Thoracic aorta (tissue), 2 donors: ENCODE results near the gene SCUBE2. TPM values are rescaled to one million over a fixed set of nuclear protein-coding genes. Genes with fewer than 3 reads are reported as not detected.
"Not testable (repeated sequence)": the region's sequence is repeated elsewhere in the genome, so short reads cannot be mapped to it uniquely, and the experiment has no call there.

Experiments used
- ATAC-seq: fragments of 150-250 bp; one replicate; pipeline ENCODE4 v1.8.0; 2017; ENCODE audit warnings: low read depth; ENCODE audit not compliant: insufficient number of reproducible peaks, low FRiP score
- DNase-seq: peaks from one replicate; pipeline ENCODE4 v3.0.0-alpha.2; 2020; ENCODE audit warnings: low spot score
- H3K27ac ChIP-seq, 2 donors: fragments of 200-600 bp; sonication (generic); 1 replicate in 1 of 2; 2 replicates in 1 of 2; pipeline ENCODE4 v1.5.1; 2016; ENCODE audit warnings: mild to moderate bottlenecking in 2 of 2, moderate library complexity in 2 of 2
- H3K27me3 ChIP-seq: fragments of 200-600 bp; sonication (generic); replicated peaks from 2 replicates; pipeline ENCODE4 v1.6.0; 2016; ENCODE audit warnings: mild to moderate bottlenecking; ENCODE audit not compliant: insufficient read depth
- H3K36me3 ChIP-seq: fragments of 200-600 bp; sonication (generic); one replicate; pipeline ENCODE4 v1.5.1; 2016
- H3K4me1 ChIP-seq, 2 donors: fragments of 200-600 bp; sonication (generic); 1 replicate in 1 of 2; 2 replicates in 1 of 2; pipeline versions ENCODE4 v1.5.1 to v1.6.0; 2016; ENCODE audit warnings: low read depth in 2 of 2, mild to moderate bottlenecking in 1 of 2; ENCODE audit not compliant: control insufficient read depth in 1 of 2
- H3K4me3 ChIP-seq: fragments of 200-600 bp; sonication (generic); 2 replicates; pipeline ENCODE4 v1.5.1; 2016; ENCODE audit warnings: mild to moderate bottlenecking
- H3K9me3 ChIP-seq: fragments of 200-600 bp; sonication (generic); 2 replicates; pipeline ENCODE4 v1.5.1; 2016
- CTCF ChIP-seq: fragments of 200-600 bp; sonication (generic); IDR thresholded peaks from one replicate; pipeline ENCODE4 v1.5.1; 2019; ENCODE audit warnings: antibody characterized with exemption
- total RNA-seq, 2 donors: library from RNA; depleted of rRNA; stranded (reverse); fragments of >200 nt; gene quantifications; one replicate each; pipeline versions ENCODE4 v1.1.0 to v1.2.3, GENCODE V29; 2016

SCUBE2 gene
- total RNA-seq, 2 donors from 2014 or later = 1.2 to 3.9 TPM

DNA sequence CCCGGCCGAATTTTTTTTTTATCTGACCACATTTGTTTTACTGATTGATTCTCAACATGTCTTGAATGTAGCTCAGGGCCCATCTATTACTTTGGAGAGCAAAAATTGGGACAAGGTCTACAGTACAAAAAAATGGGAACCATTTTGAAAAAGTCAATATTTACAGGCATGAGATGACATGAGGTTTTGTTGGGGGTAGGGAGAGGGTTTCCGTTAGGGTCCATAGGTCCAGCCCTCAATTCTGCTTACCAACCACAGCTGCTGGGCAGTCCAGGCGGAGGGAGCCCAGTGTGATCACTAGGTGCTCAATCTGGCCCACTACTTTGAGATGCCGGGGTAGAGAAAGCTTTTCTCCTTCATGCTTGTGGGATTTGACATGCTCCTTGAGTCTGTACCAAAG, 105.9 kb downstream of the SCUBE2 start:
- DNase-seq = no peak
- H3K4me3 ChIP-seq = no peak overlapping the region
- no peaks in the 10 kb centered on the region for H3K36me3 ChIP-seq
- no peak overlapping the region for H3K27ac ChIP-seq
- no peaks in the 10 kb centered on the region for H3K9me3 ChIP-seq
- no peaks in the 10 kb centered on the region for H3K27me3 ChIP-seq
- H3K4me1 ChIP-seq = peaks cover 0 to 6% of the 10 kb centered on the region in 2 donors
- TF ChIP-seq CTCF = no peak
- no peak for ATAC-seq

GRCh38 chr11:8983552-8983951, 107.8 kb downstream of the SCUBE2 start:
- DNase-seq (no peak), ATAC-seq (no peak)
- Histone ChIP-seq H3K4me3 (no peak overlapping the region), H3K9me3 (no peaks in the 10 kb centered on the region), H3K36me3 (no peaks in the 10 kb centered on the region), H3K27ac (no peak overlapping the region), H3K4me1 (no peaks in the 10 kb centered on the region), H3K27me3 (no peaks in the 10 kb centered on the region)
- no peak for TF ChIP-seq CTCF

DNA sequence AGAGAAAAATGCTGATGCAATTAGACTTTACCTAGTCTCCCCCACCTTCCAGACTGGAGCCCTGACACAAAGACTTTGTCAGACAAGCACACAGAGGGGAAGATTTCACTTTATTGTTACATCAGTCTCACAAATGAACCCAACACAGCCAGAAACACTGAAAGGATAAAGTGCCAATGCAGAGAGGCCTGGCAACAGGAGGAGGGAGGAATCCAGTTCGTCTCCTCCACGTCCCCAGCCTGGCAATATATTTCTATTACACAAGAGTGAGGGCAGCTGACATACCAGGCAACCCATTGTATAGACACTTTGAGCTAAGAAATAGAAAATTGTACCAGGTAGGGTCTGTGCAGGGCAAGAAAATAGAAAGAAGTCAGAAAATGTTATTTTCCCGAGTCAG, 110.9 kb downstream of the SCUBE2 start:
- TF ChIP-seq CTCF = no peak
- no peaks in the 10 kb centered on the region for H3K9me3 ChIP-seq
- H3K27me3 ChIP-seq = no peaks in the 10 kb centered on the region
- no peak overlapping the region for H3K27ac ChIP-seq
- no peak overlapping the region for H3K4me3 ChIP-seq
- ATAC-seq = no peak
- no peaks in the 10 kb centered on the region for H3K4me1 ChIP-seq
- no peak for DNase-seq
- H3K36me3 ChIP-seq = no peaks in the 10 kb centered on the region

DNA sequence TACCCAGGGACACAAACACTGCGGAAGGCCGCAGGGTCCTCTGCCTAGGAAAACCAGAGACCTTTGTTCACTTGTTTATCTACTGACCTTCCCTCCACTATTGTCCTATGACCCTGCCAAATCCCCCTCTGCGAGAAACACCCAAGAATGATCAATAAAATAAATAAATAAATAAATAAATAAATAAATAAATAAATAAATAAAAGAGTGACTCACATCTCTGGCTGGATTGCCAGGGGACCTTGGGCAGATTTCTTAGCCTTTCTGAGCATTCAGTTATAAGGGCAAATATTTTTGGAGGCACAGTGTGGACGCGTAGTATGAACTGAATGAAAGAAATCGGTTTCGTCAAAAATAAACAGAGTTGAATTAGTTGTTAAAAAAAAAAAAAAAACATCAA, 112.0 kb downstream of the SCUBE2 start:
- ATAC-seq = not testable (repeated sequence)

GRCh38 chr11:8973121-8973520, 118.3 kb downstream of the SCUBE2 start:
- TF ChIP-seq CTCF = no peak
- no peak for ATAC-seq

More for the DNA sequence above, 112.0 kb downstream of the SCUBE2 start:
- not testable (repeated sequence) for H3K4me3 ChIP-seq, H3K9me3 ChIP-seq, H3K27me3 ChIP-seq, DNase-seq, H3K36me3 ChIP-seq, H3K4me1 ChIP-seq, H3K27ac ChIP-seq

DNA sequence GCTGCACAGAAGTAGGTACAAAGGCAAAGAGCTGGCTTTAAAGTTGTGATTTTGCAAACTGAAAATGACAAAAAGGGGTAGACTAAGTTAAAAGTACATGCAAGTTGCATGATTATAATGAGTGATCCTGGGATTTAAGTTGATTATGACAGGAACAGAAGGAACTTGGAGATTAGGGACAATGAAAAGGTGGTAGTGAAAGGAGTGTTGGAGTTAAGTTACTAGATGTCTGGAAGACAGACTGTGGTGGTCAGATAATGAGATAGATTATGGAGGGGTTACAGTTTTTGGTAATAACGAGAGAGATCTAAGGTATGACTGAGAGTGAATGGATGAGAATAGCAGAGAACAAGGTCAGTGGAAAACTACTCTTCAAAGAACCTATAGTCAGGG, 119.5 kb downstream of the SCUBE2 start:
- no peak for DNase-seq
- Histone ChIP-seq H3K27me3 (no peaks in the 10 kb centered on the region), H3K4me1 (no peaks in the 10 kb centered on the region), H3K4me3 (no peak overlapping the region), H3K9me3 (no peaks in the 10 kb centered on the region), H3K27ac (no peak overlapping the region), H3K36me3 (no peaks in the 10 kb centered on the region)
- no peak for ATAC-seq
- TF ChIP-seq CTCF = no peak

More at GRCh38 chr11:8973121-8973520, 118.3 kb downstream of the SCUBE2 start:
- Histone ChIP-seq H3K9me3 (no peaks in the 10 kb centered on the region), H3K27me3 (no peaks in the 10 kb centered on the region), H3K4me1 (no peaks in the 10 kb centered on the region), H3K36me3 (no peaks in the 10 kb centered on the region), H3K27ac (no peak overlapping the region), H3K4me3 (no peak overlapping the region)
- DNase-seq = no peak
